ENCODE measurements around the gene DGKI.
"Not testable (repeated sequence)": the region's sequence is repeated elsewhere in the genome, so short reads cannot be mapped to it uniquely, and the experiment has no call there.

DGKI gene

GRCh38 chr7:137706330-137706729 lies 140.4 kb downstream of the DGKI start:
- H3K27me3 ChIP-seq (ENCODE audit: control insufficient read depth in 1 of 2, insufficient read depth in 2 of 2, low read length in 2 of 2); H3K9ac ChIP-seq (ENCODE audit: low read length in 2 of 2); H3K4me3 ChIP-seq (ENCODE audit: low read length in 2 of 2); H3K36me3 ChIP-seq (ENCODE audit: control insufficient read depth in 2 of 2, insufficient read depth in 2 of 2, low read length in 2 of 2); H3K9me3 ChIP-seq (ENCODE audit: control insufficient read depth in 2 of 2, low read length in 2 of 2); H3K4me1 ChIP-seq (ENCODE audit: control insufficient read depth, insufficient read depth, low read length); H3K27ac ChIP-seq (ENCODE audit: low read length): not testable (repeated sequence)

DNA sequence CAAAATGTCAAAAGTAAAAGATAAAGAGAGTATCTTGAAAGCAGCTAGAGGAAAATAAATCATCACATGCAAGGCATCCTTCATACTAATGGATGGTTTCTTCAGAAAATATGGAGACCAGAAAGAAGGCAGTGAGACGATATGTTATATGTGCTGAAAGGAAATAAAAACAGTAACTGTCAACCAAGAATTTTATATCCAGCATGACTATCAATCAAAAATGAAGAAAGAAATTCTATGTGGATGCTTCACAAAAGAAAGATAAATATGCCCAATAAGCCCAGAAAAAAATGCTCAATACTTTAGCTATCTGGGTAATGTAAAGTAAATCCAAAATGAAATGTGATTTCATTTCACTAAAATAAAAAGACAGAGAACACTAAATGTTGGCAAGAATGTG lies 142.1 kb downstream of the DGKI start:
- H3K4me3 ChIP-seq (ENCODE audit: low read length in 2 of 2) = no peak overlapping the region
- H3K27me3 ChIP-seq (ENCODE audit: control insufficient read depth in 1 of 2, insufficient read depth in 2 of 2, low read length in 2 of 2) = no peaks in the 10 kb centered on the region
- no peaks in the 10 kb centered on the region for H3K36me3 ChIP-seq (ENCODE audit: control insufficient read depth in 2 of 2, insufficient read depth in 2 of 2, low read length in 2 of 2)
- no peaks in the 10 kb centered on the region for H3K4me1 ChIP-seq (ENCODE audit: control insufficient read depth, insufficient read depth, low read length)
- no peak overlapping the region for H3K27ac ChIP-seq (ENCODE audit: low read length)
- no peak overlapping the region for H3K9ac ChIP-seq (ENCODE audit: low read length in 2 of 2)
- peaks cover 6% of the 10 kb centered on the region in 2 donors for H3K9me3 ChIP-seq (ENCODE audit: control insufficient read depth in 2 of 2, low read length in 2 of 2)

GRCh38 chr7:137703291-137704010 lies 143.3 kb downstream of the DGKI start:
- H3K27ac ChIP-seq (ENCODE audit: low read length) = no peak overlapping the region
- H3K4me1 ChIP-seq (ENCODE audit: control insufficient read depth, insufficient read depth, low read length) = no peaks in the 10 kb centered on the region
- H3K4me3 ChIP-seq (ENCODE audit: low read length in 2 of 2) = no peak overlapping the region
- peaks cover 6% of the 10 kb centered on the region in 2 donors for H3K9me3 ChIP-seq (ENCODE audit: control insufficient read depth in 2 of 2, low read length in 2 of 2)
- no peaks in the 10 kb centered on the region for H3K27me3 ChIP-seq (ENCODE audit: control insufficient read depth in 1 of 2, insufficient read depth in 2 of 2, low read length in 2 of 2)
- no peak overlapping the region for H3K9ac ChIP-seq (ENCODE audit: low read length in 2 of 2)
- no peaks in the 10 kb centered on the region for H3K36me3 ChIP-seq (ENCODE audit: control insufficient read depth in 2 of 2, insufficient read depth in 2 of 2, low read length in 2 of 2)

- Histone ChIP-seq H3K36me3 (ENCODE audit: control insufficient read depth in 2 of 2, insufficient read depth in 2 of 2, low read length in 2 of 2) (no peaks in the 10 kb centered on the region), H3K27me3 (ENCODE audit: control insufficient read depth in 1 of 2, insufficient read depth in 2 of 2, low read length in 2 of 2) (no peaks in the 10 kb centered on the region), H3K9ac (ENCODE audit: low read length in 2 of 2) (no peak overlapping the region), H3K4me1 (ENCODE audit: control insufficient read depth, insufficient read depth, low read length) (no peaks in the 10 kb centered on the region), H3K4me3 (ENCODE audit: low read length in 2 of 2) (no peak overlapping the region), H3K27ac (ENCODE audit: low read length) (no peak overlapping the region), H3K9me3 (ENCODE audit: control insufficient read depth in 2 of 2, low read length in 2 of 2) (no peaks in the 10 kb centered on the region)
Measured at GRCh38 chr7:137696988-137697387, 149.8 kb downstream of the DGKI start.

DNA sequence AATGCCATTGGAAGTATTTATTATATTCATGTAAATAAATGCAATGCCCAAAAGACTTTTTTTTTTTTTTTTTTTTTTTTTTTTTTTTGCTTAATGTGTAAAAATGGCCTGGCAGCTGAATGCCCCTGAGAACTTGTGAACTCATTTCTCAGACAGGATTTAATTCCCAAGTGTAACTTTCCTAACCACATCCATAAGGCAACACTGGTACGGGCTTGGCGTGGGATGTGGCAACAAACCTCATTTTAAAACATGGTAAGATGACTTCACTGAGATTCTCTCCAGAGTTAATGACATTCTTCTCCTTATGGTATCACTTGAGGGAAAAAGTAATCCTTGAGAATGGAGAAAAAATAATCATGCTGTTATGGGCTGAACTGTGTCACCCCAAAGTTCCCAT lies 150.4 kb downstream of the DGKI start:
- H3K36me3 ChIP-seq (ENCODE audit: control insufficient read depth in 2 of 2, insufficient read depth in 2 of 2, low read length in 2 of 2) = no peaks in the 10 kb centered on the region

DNA sequence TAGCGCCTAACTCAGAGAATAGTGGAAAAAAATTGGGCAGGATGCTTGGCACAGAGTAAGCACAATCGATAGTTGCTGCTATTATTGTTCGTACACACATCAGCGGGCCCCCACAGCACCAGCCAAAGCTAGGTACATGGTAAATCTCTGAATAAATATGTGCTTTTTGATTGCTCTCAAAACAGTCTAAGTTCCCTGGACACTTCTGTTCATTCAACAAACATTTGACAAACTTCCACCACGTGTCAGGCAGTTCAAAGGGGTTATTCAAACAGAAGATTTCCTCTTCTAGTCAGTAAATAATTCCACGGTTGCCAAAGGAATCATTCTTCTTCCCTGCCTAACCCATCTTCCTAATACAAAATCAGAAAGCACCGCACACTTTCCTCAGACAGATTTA lies 150.8 kb downstream of the DGKI start:
- Histone ChIP-seq H3K4me3 (ENCODE audit: low read length in 2 of 2) (no peak overlapping the region), H3K4me1 (ENCODE audit: control insufficient read depth, insufficient read depth, low read length) (no peaks in the 10 kb centered on the region), H3K36me3 (ENCODE audit: control insufficient read depth in 2 of 2, insufficient read depth in 2 of 2, low read length in 2 of 2) (no peaks in the 10 kb centered on the region), H3K9me3 (ENCODE audit: control insufficient read depth in 2 of 2, low read length in 2 of 2) (no peaks in the 10 kb centered on the region), H3K9ac (ENCODE audit: low read length in 2 of 2) (no peak overlapping the region), H3K27ac (ENCODE audit: low read length) (no peak overlapping the region), H3K27me3 (ENCODE audit: control insufficient read depth in 1 of 2, insufficient read depth in 2 of 2, low read length in 2 of 2) (no peaks in the 10 kb centered on the region)

More for the DNA sequence above, 150.4 kb downstream of the DGKI start:
- Histone ChIP-seq H3K9me3 (ENCODE audit: control insufficient read depth in 2 of 2, low read length in 2 of 2) (no peaks in the 10 kb centered on the region), H3K27me3 (ENCODE audit: control insufficient read depth in 1 of 2, insufficient read depth in 2 of 2, low read length in 2 of 2) (no peaks in the 10 kb centered on the region), H3K4me1 (ENCODE audit: control insufficient read depth, insufficient read depth, low read length) (no peaks in the 10 kb centered on the region), H3K27ac (ENCODE audit: low read length) (no peak overlapping the region), H3K9ac (ENCODE audit: low read length in 2 of 2) (no peak overlapping the region), H3K4me3 (ENCODE audit: low read length in 2 of 2) (no peak overlapping the region)

DNA sequence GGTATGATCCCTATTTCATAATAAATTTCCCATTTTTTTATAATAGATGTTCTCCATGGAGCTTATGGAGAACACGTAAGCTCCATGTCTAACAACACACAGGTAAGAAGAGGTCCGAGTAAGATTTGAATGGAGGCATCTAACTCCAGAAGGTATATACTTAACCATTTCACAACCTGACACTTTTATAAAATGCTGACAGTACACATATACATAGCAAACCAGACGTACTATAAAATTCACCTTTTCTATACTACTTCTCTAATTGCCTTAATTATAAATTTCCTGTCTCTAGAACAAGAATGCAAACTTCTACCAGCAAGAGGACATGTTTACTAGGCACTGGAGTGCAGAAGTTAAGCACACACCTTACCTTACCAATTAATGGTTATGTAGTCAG lies 151.3 kb downstream of the DGKI start:
- Histone ChIP-seq H3K4me3 (ENCODE audit: low read length in 2 of 2) (no peak overlapping the region), H3K27ac (ENCODE audit: low read length) (no peak overlapping the region), H3K36me3 (ENCODE audit: control insufficient read depth in 2 of 2, insufficient read depth in 2 of 2, low read length in 2 of 2) (no peaks in the 10 kb centered on the region), H3K9me3 (ENCODE audit: control insufficient read depth in 2 of 2, low read length in 2 of 2) (no peaks in the 10 kb centered on the region), H3K4me1 (ENCODE audit: control insufficient read depth, insufficient read depth, low read length) (no peaks in the 10 kb centered on the region), H3K27me3 (ENCODE audit: control insufficient read depth in 1 of 2, insufficient read depth in 2 of 2, low read length in 2 of 2) (no peaks in the 10 kb centered on the region), H3K9ac (ENCODE audit: low read length in 2 of 2) (no peak overlapping the region)

DNA sequence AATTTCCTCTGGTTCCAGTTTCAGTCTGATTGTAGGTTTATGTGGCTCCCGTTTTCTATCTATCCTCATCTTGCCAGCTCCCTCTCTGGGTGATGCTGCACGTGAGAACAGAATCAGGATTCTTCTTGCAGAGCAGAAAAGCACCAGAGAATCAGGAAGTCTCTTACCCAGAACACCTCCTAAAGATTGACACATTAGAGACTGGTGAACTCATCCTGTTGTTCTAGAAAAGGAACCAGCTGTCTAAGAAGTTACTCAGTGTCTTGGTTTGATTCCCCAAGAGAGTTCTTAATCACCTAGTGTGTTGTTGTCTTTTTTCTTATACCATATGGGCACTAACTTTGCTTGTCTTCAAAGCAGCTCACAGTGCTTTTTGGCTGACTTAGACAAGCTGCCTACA lies 152.4 kb downstream of the DGKI start:
- H3K36me3 ChIP-seq (ENCODE audit: control insufficient read depth in 2 of 2, insufficient read depth in 2 of 2, low read length in 2 of 2) = no peaks in the 10 kb centered on the region
- no peak overlapping the region for H3K27ac ChIP-seq (ENCODE audit: low read length)
- H3K9me3 ChIP-seq (ENCODE audit: control insufficient read depth in 2 of 2, low read length in 2 of 2) = no peaks in the 10 kb centered on the region
- no peaks in the 10 kb centered on the region for H3K4me1 ChIP-seq (ENCODE audit: control insufficient read depth, insufficient read depth, low read length)
- no peak overlapping the region for H3K4me3 ChIP-seq (ENCODE audit: low read length in 2 of 2)
- H3K9ac ChIP-seq (ENCODE audit: low read length in 2 of 2) = no peak overlapping the region
- H3K27me3 ChIP-seq (ENCODE audit: control insufficient read depth in 1 of 2, insufficient read depth in 2 of 2, low read length in 2 of 2) = no peaks in the 10 kb centered on the region

- Histone ChIP-seq H3K9me3 (ENCODE audit: control insufficient read depth in 2 of 2, low read length in 2 of 2) (no peaks in the 10 kb centered on the region), H3K36me3 (ENCODE audit: control insufficient read depth in 2 of 2, insufficient read depth in 2 of 2, low read length in 2 of 2) (no peaks in the 10 kb centered on the region), H3K27me3 (ENCODE audit: control insufficient read depth in 1 of 2, insufficient read depth in 2 of 2, low read length in 2 of 2) (no peaks in the 10 kb centered on the region), H3K4me1 (ENCODE audit: control insufficient read depth, insufficient read depth, low read length) (no peaks in the 10 kb centered on the region), H3K27ac (ENCODE audit: low read length) (no peak overlapping the region), H3K4me3 (ENCODE audit: low read length in 2 of 2) (no peak overlapping the region), H3K9ac (ENCODE audit: low read length in 2 of 2) (no peak overlapping the region)
Measured at GRCh38 chr7:137692399-137692798, 154.4 kb downstream of the DGKI start.

GRCh38 chr7:137691566-137691965 lies 155.2 kb downstream of the DGKI start:
- H3K27ac ChIP-seq (ENCODE audit: low read length) = no peak overlapping the region
- H3K36me3 ChIP-seq (ENCODE audit: control insufficient read depth in 2 of 2, insufficient read depth in 2 of 2, low read length in 2 of 2) = no peaks in the 10 kb centered on the region
- H3K4me1 ChIP-seq (ENCODE audit: control insufficient read depth, insufficient read depth, low read length) = no peaks in the 10 kb centered on the region
- H3K4me3 ChIP-seq (ENCODE audit: low read length in 2 of 2) = no peak overlapping the region
- H3K9ac ChIP-seq (ENCODE audit: low read length in 2 of 2) = no peak overlapping the region
- H3K9me3 ChIP-seq (ENCODE audit: control insufficient read depth in 2 of 2, low read length in 2 of 2) = no peaks in the 10 kb centered on the region
- no peaks in the 10 kb centered on the region for H3K27me3 ChIP-seq (ENCODE audit: control insufficient read depth in 1 of 2, insufficient read depth in 2 of 2, low read length in 2 of 2)

DNA sequence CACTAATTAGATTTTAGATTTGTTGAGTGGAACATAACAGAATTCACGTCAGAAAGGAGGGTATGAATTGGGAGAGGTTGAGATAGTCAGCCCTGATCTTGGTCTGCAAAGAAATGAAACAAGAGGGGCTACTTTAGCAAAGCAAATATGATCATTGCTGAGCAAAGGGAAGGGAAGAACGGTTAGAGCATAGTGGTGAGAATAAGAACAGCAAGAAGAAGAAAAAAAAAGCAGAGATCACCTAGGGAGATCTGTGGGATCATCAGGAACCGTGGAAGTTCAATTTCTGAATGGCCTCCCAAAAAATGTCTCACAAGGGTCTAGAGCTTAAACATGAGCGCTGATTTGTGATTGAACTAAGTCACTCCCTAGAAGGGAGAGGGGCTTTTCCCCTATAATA lies 156.1 kb downstream of the DGKI start:
- H3K27me3 ChIP-seq (ENCODE audit: control insufficient read depth in 1 of 2, insufficient read depth in 2 of 2, low read length in 2 of 2) = no peaks in the 10 kb centered on the region
- no peaks in the 10 kb centered on the region for H3K4me1 ChIP-seq (ENCODE audit: control insufficient read depth, insufficient read depth, low read length)
- no peaks in the 10 kb centered on the region for H3K9me3 ChIP-seq (ENCODE audit: control insufficient read depth in 2 of 2, low read length in 2 of 2)
- no peak overlapping the region for H3K9ac ChIP-seq (ENCODE audit: low read length in 2 of 2)
- H3K36me3 ChIP-seq (ENCODE audit: control insufficient read depth in 2 of 2, insufficient read depth in 2 of 2, low read length in 2 of 2) = no peaks in the 10 kb centered on the region
- H3K27ac ChIP-seq (ENCODE audit: low read length) = no peak overlapping the region
- no peak overlapping the region for H3K4me3 ChIP-seq (ENCODE audit: low read length in 2 of 2)

Measured in stomach smooth muscle (tissue), 2 donors.